HuH-7 (cell line): Measurements from ENCODE around the gene ASTN1.

Experiments
- DNase-seq: peaks from one replicate; pipeline ENCODE4 v3.0.0; 2011; ENCODE audit warnings: low spot score

ASTN1 gene

GRCh38 chr1:176926330-176927086, 238.0 kb downstream of the ASTN1 start:
- DNase-seq, result no peak

- no peak for DNase-seq
Measured at GRCh38 chr1:176925223-176925622, 239.3 kb downstream of the ASTN1 start.

GRCh38 chr1:176923283-176923682, 241.2 kb downstream of the ASTN1 start:
- no peak for DNase-seq

- DNase-seq, result no peak
Measured at GRCh38 chr1:176919386-176920378, 244.8 kb downstream of the ASTN1 start.

GRCh38 chr1:176905648-176906047, 258.9 kb downstream of the ASTN1 start:
- DNase-seq, result no peak

- DNase-seq, result no peak
Measured at GRCh38 chr1:176904057-176904751, 260.3 kb downstream of the ASTN1 start.

- no peak for DNase-seq
Measured at GRCh38 chr1:176903474-176903873, 261.0 kb downstream of the ASTN1 start.

- DNase-seq, result no peak
Measured at GRCh38 chr1:176899321-176899720, 265.2 kb downstream of the ASTN1 start.

GRCh38 chr1:176897350-176898236, 266.9 kb downstream of the ASTN1 start:
- DNase-seq, result peak; percentile 54

- no peak for DNase-seq
Measured at GRCh38 chr1:176896216-176896615, 268.3 kb downstream of the ASTN1 start.

- no peak for DNase-seq
Measured at GRCh38 chr1:176894450-176894849, 270.1 kb downstream of the ASTN1 start.

GRCh38 chr1:176893625-176894352, 270.7 kb downstream of the ASTN1 start:
- DNase-seq, result no peak

GRCh38 chr1:176888471-176889032, 276.0 kb downstream of the ASTN1 start:
- no peak for DNase-seq

GRCh38 chr1:176885751-176886150, 278.8 kb downstream of the ASTN1 start:
- DNase-seq, result no peak

- DNase-seq, result no peak
Measured at GRCh38 chr1:176885341-176885740, 279.2 kb downstream of the ASTN1 start.

GRCh38 chr1:176884911-176885310, 279.6 kb downstream of the ASTN1 start:
- DNase-seq, result no peak

- no peak for DNase-seq
Measured at GRCh38 chr1:176884286-176884685, 280.2 kb downstream of the ASTN1 start.

GRCh38 chr1:176880955-176881595, 283.4 kb downstream of the ASTN1 start:
- peak; percentile 58 for DNase-seq

- DNase-seq, result no peak
Measured at GRCh38 chr1:176879784-176880620, 284.5 kb downstream of the ASTN1 start.
